ENCODE measurements around the gene BORCS6.

BORCS6 gene

DNA sequence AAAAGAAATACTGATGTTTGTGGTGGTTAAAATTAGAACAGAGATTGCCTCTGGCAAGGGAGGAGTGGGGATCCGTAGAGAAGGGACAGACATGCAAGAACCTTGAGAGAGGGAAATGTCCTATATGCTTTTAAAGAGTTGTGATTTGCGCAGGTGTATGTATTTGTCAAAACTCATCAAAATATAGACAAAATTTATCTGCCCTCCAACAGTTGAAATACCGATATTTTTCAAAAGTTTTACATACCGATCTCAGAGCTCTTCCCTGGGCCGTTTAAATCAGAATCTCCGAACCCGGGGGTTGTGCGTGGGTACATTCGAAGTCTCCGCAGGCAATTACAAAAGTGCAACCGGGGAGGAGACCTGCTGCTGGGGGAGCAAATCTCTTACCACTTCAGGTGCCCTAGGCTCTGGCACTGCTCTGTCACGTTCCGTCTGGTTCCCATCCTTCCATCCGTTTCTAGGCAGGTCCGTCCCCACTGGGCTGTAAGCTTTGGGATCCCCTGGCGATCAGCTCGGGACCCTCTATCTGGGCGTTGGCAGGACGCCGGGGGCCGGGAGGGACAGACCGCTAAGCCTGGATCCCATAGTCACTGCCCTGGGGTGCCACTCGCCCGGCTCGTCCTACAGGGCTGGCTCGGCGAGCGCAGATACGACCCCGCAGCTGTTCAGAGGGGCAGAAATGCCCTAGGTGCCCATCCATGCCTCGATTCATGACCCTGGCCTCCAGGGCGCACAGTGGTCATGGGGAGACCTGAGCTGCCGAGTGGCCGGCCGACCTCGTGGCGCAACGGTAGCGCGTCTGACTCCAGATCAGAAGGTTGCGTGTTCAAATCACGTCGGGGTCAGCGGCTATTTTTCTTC lies 4.2 kb downstream of the BORCS6 start:
- Histone ChIP-seq H3K4me1 (ENCODE audit: low read depth, poor library complexity, severe bottlenecking) (peaks cover 7% of the 10 kb centered on the region), H3K4me3 (IDR thresholded peaks at IDR 0.05; ENCODE audit: insufficient read depth, low read depth, low read length) (no peak overlapping the region), H3K9ac (peak overlapping the region; percentile 41; the same call in 1 of the 2 replicates), H3K4me2 (peak overlapping the region; percentile 38; the same call in 1 of the 2 replicates), H3K36me3 (ENCODE audit: insufficient read depth) (no peaks in the 10 kb centered on the region), H3K79me2 (ENCODE audit: insufficient read depth, low read depth) (no peaks in the 10 kb centered on the region), H2AFZ (ENCODE audit: low read depth) (peak overlapping the region; percentile 87), H4K20me1 (ENCODE audit: insufficient read depth) (no peaks in the 10 kb centered on the region), H3K27me3 (ENCODE audit: insufficient read depth, low read depth) (no peaks in the 10 kb centered on the region), H3K27ac (peak overlapping the region; percentile 76)
- TF ChIP-seq, protein P1, sequence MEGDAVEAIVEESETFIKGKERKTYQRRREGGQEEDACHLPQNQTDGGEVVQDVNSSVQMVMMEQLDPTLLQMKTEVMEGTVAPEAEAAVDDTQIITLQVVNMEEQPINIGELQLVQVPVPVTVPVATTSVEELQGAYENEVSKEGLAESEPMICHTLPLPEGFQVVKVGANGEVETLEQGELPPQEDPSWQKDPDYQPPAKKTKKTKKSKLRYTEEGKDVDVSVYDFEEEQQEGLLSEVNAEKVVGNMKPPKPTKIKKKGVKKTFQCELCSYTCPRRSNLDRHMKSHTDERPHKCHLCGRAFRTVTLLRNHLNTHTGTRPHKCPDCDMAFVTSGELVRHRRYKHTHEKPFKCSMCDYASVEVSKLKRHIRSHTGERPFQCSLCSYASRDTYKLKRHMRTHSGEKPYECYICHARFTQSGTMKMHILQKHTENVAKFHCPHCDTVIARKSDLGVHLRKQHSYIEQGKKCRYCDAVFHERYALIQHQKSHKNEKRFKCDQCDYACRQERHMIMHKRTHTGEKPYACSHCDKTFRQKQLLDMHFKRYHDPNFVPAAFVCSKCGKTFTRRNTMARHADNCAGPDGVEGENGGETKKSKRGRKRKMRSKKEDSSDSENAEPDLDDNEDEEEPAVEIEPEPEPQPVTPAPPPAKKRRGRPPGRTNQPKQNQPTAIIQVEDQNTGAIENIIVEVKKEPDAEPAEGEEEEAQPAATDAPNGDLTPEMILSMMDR (conservative IDR thresholded peaks at IDR 0.05; ENCODE audit: low read depth, low read length) = no peak

DNA sequence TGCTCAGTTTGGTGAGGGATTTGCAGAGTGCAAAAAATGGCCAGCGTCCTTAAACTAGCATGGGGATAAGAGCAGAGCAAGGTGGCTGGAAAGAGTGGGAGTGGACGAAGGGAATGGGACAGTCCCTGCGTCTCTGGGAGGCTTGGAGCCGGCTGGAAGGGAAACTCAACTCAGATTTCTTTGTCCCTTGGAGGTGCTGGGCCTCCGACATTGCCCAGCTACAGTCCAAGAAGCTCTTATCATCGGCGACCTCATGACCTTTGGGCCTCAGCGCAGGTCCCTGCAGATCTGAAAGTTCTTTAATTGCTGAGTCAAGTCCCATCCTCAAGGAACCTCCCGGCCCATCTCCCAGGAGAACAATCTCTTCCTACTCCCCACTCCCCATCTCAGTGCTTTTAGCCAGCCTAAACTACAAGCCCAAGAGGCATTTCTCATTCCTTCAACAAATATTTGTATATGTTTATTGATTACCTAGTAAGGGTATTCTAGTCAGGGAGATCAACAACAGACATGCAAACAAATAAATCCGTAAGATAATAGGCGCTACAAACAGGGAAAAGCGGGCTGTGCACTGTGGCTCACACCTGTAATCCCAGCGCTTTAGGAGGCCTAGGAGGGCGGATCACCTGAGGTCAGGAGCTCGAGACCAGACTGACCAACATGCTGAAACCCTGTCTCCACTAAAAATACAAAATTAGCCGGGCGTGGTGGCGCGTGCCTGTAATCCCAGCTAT lies 12.8 kb downstream of the BORCS6 start:
- Histone ChIP-seq H3K4me1 (ENCODE audit: low read depth, poor library complexity, severe bottlenecking) (no peaks in the 10 kb centered on the region), H3K79me2 (ENCODE audit: insufficient read depth, low read depth) (no peaks in the 10 kb centered on the region), H3K4me2 (peak overlapping the region; percentile 29; the same call in 1 of the 2 replicates), H3K4me3 (IDR thresholded peaks at IDR 0.05; ENCODE audit: insufficient read depth, low read depth, low read length) (no peak overlapping the region), H3K36me3 (ENCODE audit: insufficient read depth) (no peaks in the 10 kb centered on the region), H2AFZ (ENCODE audit: low read depth) (peak overlapping the region; percentile 47; the same call in 1 of the 2 replicates), H3K9ac (peak overlapping the region; percentile 18; the same call in 1 of the 2 replicates), H3K27ac (no peak overlapping the region), H3K27me3 (ENCODE audit: insufficient read depth, low read depth) (no peaks in the 10 kb centered on the region), H4K20me1 (ENCODE audit: insufficient read depth) (no peaks in the 10 kb centered on the region)
- TF ChIP-seq, protein P1 (conservative IDR thresholded peaks at IDR 0.05; ENCODE audit: low read depth, low read length) = no peak

DNA sequence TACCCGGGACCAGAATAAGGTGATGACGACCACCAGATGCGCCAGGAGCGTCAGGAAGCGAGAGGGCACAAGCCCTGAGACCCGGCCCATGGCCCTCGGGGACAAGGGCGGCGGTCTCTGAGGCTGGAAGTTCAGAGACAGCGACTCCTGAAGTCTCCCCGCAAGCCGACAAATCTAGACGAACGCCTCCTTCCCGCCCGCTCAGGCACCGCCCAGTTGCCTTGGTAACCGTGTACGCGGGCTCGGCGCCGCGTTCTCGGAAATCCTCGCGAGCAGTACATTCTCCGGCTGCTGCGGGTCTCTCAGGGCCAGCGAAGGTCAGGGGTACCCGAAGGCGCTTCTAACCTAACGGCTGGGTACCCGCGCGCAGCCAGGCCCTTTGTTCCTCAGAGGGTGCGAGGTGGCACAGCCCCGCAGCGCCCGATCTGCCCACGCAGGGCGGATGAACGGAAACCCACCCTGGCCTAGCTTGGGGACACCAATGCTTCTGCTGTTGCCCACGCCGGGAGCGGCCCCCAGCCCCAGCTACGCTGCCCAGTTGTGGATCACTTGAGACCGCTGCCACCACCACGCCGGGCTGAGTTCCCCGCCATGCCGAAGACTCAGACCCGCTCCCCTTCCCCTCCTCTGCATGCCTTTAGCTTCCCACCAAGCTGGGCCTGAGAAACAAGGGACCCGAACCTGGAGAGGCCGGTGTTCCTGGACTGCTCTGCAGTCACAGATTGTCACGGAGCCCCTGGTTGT lies 13.6 kb downstream of the BORCS6 start, which contains the start of gene TMEM107:
Gene TMEM107 (minus strand): TSS at position 184 of the 744 bp plus-strand sequence. CDS start 94 bp downstream, at position 90.
- H2AFZ ChIP-seq (ENCODE audit: low read depth) = peak within 1 kb of the TSS; percentile 47; the same call in 1 of the 2 replicates
- H3K9ac ChIP-seq = peak within 1 kb of the TSS; percentile 18; the same call in 1 of the 2 replicates
- no peak within 1 kb of the TSS for H3K4me3 ChIP-seq (IDR thresholded peaks at IDR 0.05; ENCODE audit: insufficient read depth, low read depth, low read length)
- H3K4me2 ChIP-seq = peak within 1 kb of the TSS; percentile 29; the same call in 1 of the 2 replicates
- no peak within 1 kb of the TSS for H3K27ac ChIP-seq
- H3K27me3 ChIP-seq (ENCODE audit: insufficient read depth, low read depth) = no peaks in the 10 kb centered on the region
- no peaks in the 10 kb centered on the region for H3K36me3 ChIP-seq (ENCODE audit: insufficient read depth)
- H3K4me1 ChIP-seq (ENCODE audit: low read depth, poor library complexity, severe bottlenecking) = no peaks in the 10 kb centered on the region
- no peaks in the 10 kb centered on the region for H4K20me1 ChIP-seq (ENCODE audit: insufficient read depth)
- TF ChIP-seq, protein P1 (conservative IDR thresholded peaks at IDR 0.05; ENCODE audit: low read depth, low read length) = no peak
- no peaks in the 10 kb centered on the region for H3K79me2 ChIP-seq (ENCODE audit: insufficient read depth, low read depth)

DNA sequence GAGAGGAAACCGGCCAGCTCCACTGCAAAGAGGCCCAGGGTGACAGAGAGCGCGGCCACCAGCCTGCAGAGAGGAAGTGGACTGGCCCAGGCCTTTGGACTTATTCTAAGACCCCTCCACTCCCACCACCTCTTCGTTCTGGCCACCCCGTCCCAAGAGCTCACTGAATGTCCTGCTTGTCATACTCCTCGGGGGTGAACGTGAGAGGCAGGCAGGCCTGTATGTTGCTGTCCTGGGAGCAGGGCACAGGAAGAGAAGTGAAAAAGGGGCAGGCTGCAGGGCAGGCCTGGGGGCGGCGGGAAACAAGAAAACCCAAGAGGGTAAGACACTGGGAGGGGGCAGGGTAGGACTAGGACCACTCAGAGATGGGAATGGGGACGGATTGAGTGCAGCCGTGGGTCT lies 14.2 kb downstream of the BORCS6 start:
- Histone ChIP-seq H4K20me1 (ENCODE audit: insufficient read depth) (no peaks in the 10 kb centered on the region), H3K27me3 (ENCODE audit: insufficient read depth, low read depth) (no peaks in the 10 kb centered on the region), H3K9ac (no peak overlapping the region; the same call in 1 of the 2 replicates), H3K4me1 (ENCODE audit: low read depth, poor library complexity, severe bottlenecking) (no peaks in the 10 kb centered on the region), H3K4me3 (IDR thresholded peaks at IDR 0.05; ENCODE audit: insufficient read depth, low read depth, low read length) (no peak overlapping the region), H3K4me2 (0 out of 2 replicates have a peak overlapping the region, but pooled peaks have one; percentile 29), H3K27ac (no peak overlapping the region), H2AFZ (ENCODE audit: low read depth) (no peak overlapping the region; the same call in 1 of the 2 replicates), H3K79me2 (ENCODE audit: insufficient read depth, low read depth) (no peaks in the 10 kb centered on the region), H3K36me3 (ENCODE audit: insufficient read depth) (no peaks in the 10 kb centered on the region)
- TF ChIP-seq, protein P1 (conservative IDR thresholded peaks at IDR 0.05; ENCODE audit: low read depth, low read length) = no peak

Measured in KMS-11 (cell line).